Stimulated activated naive CD8-positive, alpha-beta T cell treated with anti-CD3 and anti-CD28 coated beads, Interleukin-15, Interleukin-2, amounts not matched to agents 100 ng/mL and 50 ng/mL, for 24 hours (primary cell): ENCODE results near the gene GABRD.
"Not testable (repeated sequence)": the region's sequence is repeated elsewhere in the genome, so short reads cannot be mapped to it uniquely, and the experiment has no call there.

Experiments
- H3K27ac Mint-ChIP-seq: one replicate; pipeline ENCODE4 v1.8.0; 2021; ENCODE audit warnings: mild to moderate bottlenecking, mixed read lengths
- H3K27me3 Mint-ChIP-seq: one replicate; pipeline ENCODE4 v1.8.0; 2021; ENCODE audit warnings: mixed read lengths
- H3K36me3 Mint-ChIP-seq: one replicate; pipeline ENCODE4 v1.8.0; 2021; ENCODE audit warnings: low read depth, mixed read lengths
- H3K4me1 Mint-ChIP-seq: one replicate; pipeline ENCODE4 v1.8.0; 2021; ENCODE audit warnings: low read depth, mixed read lengths
- H3K4me3 Mint-ChIP-seq: one replicate; pipeline ENCODE4 v1.8.0; 2021; ENCODE audit warnings: mild to moderate bottlenecking, mixed read lengths
- H3K9me3 Mint-ChIP-seq: one replicate; pipeline ENCODE4 v1.8.0; 2021; ENCODE audit warnings: mixed read lengths

The GABRD gene

GRCh38 chr1:1980467-1981141 lies 38.5 kb upstream of the GABRD start:
- Mint-ChIP-seq H3K27ac (no peak overlapping the region), H3K27me3 (no peaks in the 10 kb centered on the region), H3K4me1 (no peaks in the 10 kb centered on the region), H3K9me3 (no peaks in the 10 kb centered on the region), H3K4me3 (no peak overlapping the region), H3K36me3 (no peaks in the 10 kb centered on the region)

GRCh38 chr1:1981142-1981500 lies 38.0 kb upstream of the GABRD start:
- Mint-ChIP-seq H3K4me3 (no peak overlapping the region), H3K27me3 (no peaks in the 10 kb centered on the region), H3K9me3 (no peaks in the 10 kb centered on the region), H3K27ac (no peak overlapping the region), H3K36me3 (no peaks in the 10 kb centered on the region), H3K4me1 (no peaks in the 10 kb centered on the region)

- H3K4me1 Mint-ChIP-seq, H3K27ac Mint-ChIP-seq, H3K27me3 Mint-ChIP-seq, H3K4me3 Mint-ChIP-seq, H3K9me3 Mint-ChIP-seq, H3K36me3 Mint-ChIP-seq: not testable (repeated sequence)
These were observed 37.4 kb upstream of the GABRD start for GRCh38 chr1:1981631-1982327.

GRCh38 chr1:1982379-1983232 lies 36.5 kb upstream of the GABRD start:
- Mint-ChIP-seq H3K4me3 (no peak overlapping the region), H3K4me1 (no peaks in the 10 kb centered on the region), H3K36me3 (no peaks in the 10 kb centered on the region), H3K27me3 (no peaks in the 10 kb centered on the region), H3K9me3 (no peaks in the 10 kb centered on the region), H3K27ac (no peak overlapping the region)

GRCh38 chr1:1984560-1985070 lies 34.5 kb upstream of the GABRD start:
- Mint-ChIP-seq H3K27ac (no peak overlapping the region), H3K4me3 (no peak overlapping the region), H3K27me3 (peaks cover 4% of the 10 kb centered on the region), H3K36me3 (no peaks in the 10 kb centered on the region), H3K9me3 (no peaks in the 10 kb centered on the region), H3K4me1 (no peaks in the 10 kb centered on the region)

- Mint-ChIP-seq H3K4me3 (no peak overlapping the region), H3K36me3 (no peaks in the 10 kb centered on the region), H3K4me1 (no peaks in the 10 kb centered on the region), H3K27me3 (peaks cover 13% of the 10 kb centered on the region), H3K9me3 (no peaks in the 10 kb centered on the region), H3K27ac (no peak overlapping the region)
These were observed 33.6 kb upstream of the GABRD start for GRCh38 chr1:1985375-1986050.

GRCh38 chr1:1986451-1987141 lies 32.5 kb upstream of the GABRD start:
- H3K4me3 Mint-ChIP-seq, result no peak overlapping the region
- no peaks in the 10 kb centered on the region for H3K4me1 Mint-ChIP-seq
- H3K27ac Mint-ChIP-seq, result no peak overlapping the region
- H3K9me3 Mint-ChIP-seq, result no peaks in the 10 kb centered on the region
- peaks cover 18% of the 10 kb centered on the region for H3K27me3 Mint-ChIP-seq
- no peaks in the 10 kb centered on the region for H3K36me3 Mint-ChIP-seq

- H3K36me3 Mint-ChIP-seq, result no peaks in the 10 kb centered on the region
- H3K27me3 Mint-ChIP-seq, result peaks cover 18% of the 10 kb centered on the region
- H3K4me1 Mint-ChIP-seq, result no peaks in the 10 kb centered on the region
- H3K9me3 Mint-ChIP-seq, result no peaks in the 10 kb centered on the region
- no peak overlapping the region for H3K27ac Mint-ChIP-seq
- H3K4me3 Mint-ChIP-seq, result no peak overlapping the region
These were observed 32.0 kb upstream of the GABRD start for GRCh38 chr1:1987142-1987510.

- H3K27me3 Mint-ChIP-seq, result peaks cover 18% of the 10 kb centered on the region
- no peak overlapping the region for H3K27ac Mint-ChIP-seq
- no peak overlapping the region for H3K4me3 Mint-ChIP-seq
- no peaks in the 10 kb centered on the region for H3K36me3 Mint-ChIP-seq
- H3K9me3 Mint-ChIP-seq, result no peaks in the 10 kb centered on the region
- no peaks in the 10 kb centered on the region for H3K4me1 Mint-ChIP-seq
These were observed 30.8 kb upstream of the GABRD start for GRCh38 chr1:1988061-1988945.

- Mint-ChIP-seq H3K36me3 (no peaks in the 10 kb centered on the region), H3K9me3 (no peaks in the 10 kb centered on the region), H3K4me1 (no peaks in the 10 kb centered on the region), H3K4me3 (no peak overlapping the region), H3K27ac (no peak overlapping the region), H3K27me3 (peaks cover 18% of the 10 kb centered on the region)
These were observed 30.0 kb upstream of the GABRD start for GRCh38 chr1:1989102-1989542.

GRCh38 chr1:1989789-1990188 lies 29.4 kb upstream of the GABRD start:
- Mint-ChIP-seq H3K27ac (no peak overlapping the region), H3K27me3 (peaks cover 21% of the 10 kb centered on the region), H3K4me1 (no peaks in the 10 kb centered on the region), H3K36me3 (no peaks in the 10 kb centered on the region), H3K9me3 (no peaks in the 10 kb centered on the region), H3K4me3 (no peak overlapping the region)

GRCh38 chr1:1990222-1990621 lies 28.9 kb upstream of the GABRD start:
- peaks cover 23% of the 10 kb centered on the region for H3K27me3 Mint-ChIP-seq
- no peak overlapping the region for H3K27ac Mint-ChIP-seq
- H3K4me3 Mint-ChIP-seq, result no peak overlapping the region
- H3K9me3 Mint-ChIP-seq, result no peaks in the 10 kb centered on the region
- no peaks in the 10 kb centered on the region for H3K4me1 Mint-ChIP-seq
- no peaks in the 10 kb centered on the region for H3K36me3 Mint-ChIP-seq

- no peak overlapping the region for H3K4me3 Mint-ChIP-seq
- no peaks in the 10 kb centered on the region for H3K36me3 Mint-ChIP-seq
- no peaks in the 10 kb centered on the region for H3K9me3 Mint-ChIP-seq
- peaks cover 4% of the 10 kb centered on the region for H3K4me1 Mint-ChIP-seq
- peaks cover 32% of the 10 kb centered on the region for H3K27me3 Mint-ChIP-seq
- no peak overlapping the region for H3K27ac Mint-ChIP-seq
These were observed 24.6 kb upstream of the GABRD start for GRCh38 chr1:1994536-1994935.
